WTC11 (cell line): Measurements from ENCODE around the gene PTEN. TPM values are rescaled to one million over a fixed set of nuclear protein-coding genes. Genes with fewer than 3 reads are reported as not detected.

Experiments
- AR ChIP-seq: fragments of 250-450 bp; sonication (Bioruptor Pico); IDR thresholded peaks from 2 replicates; pipeline ENCODE4 v1.9.0; 2021; ENCODE audit warnings: mild to moderate bottlenecking
- ATF1 ChIP-seq: sonication (generic); formaldehyde crosslinking; IDR thresholded peaks from 2 replicates; pipeline ENCODE4 v1.8.1; 2023; ENCODE audit warnings: mild to moderate bottlenecking, moderate library complexity, missing genetic modification reagents
- CDX4 ChIP-seq: fragments of 250-450 bp; sonication (Bioruptor Pico); IDR thresholded peaks from 2 replicates; pipeline ENCODE4 v1.9.0; 2021; ENCODE audit warnings: moderate library complexity, mild to moderate bottlenecking, inconsistent platforms, borderline replicate concordance
- E2F1 ChIP-seq: sonication (generic); formaldehyde crosslinking; IDR thresholded peaks from 2 replicates; pipeline ENCODE4 v1.8.0; 2022; ENCODE audit warnings: mild to moderate bottlenecking, missing genetic modification reagents
- FOXP1 ChIP-seq: sonication (generic); formaldehyde crosslinking; IDR thresholded peaks from 2 replicates; pipeline ENCODE4 v1.8.0; 2022; ENCODE audit warnings: missing genetic modification reagents, mild to moderate bottlenecking, moderate library complexity, borderline replicate concordance
- GABPB1 ChIP-seq: sonication (generic); formaldehyde crosslinking; IDR thresholded peaks from 2 replicates; pipeline ENCODE4 v1.8.1; 2023; ENCODE audit warnings: mild to moderate bottlenecking, missing genetic modification reagents
- HMGA2 ChIP-seq: fragments of 250-450 bp; sonication (Bioruptor Pico); IDR thresholded peaks from 2 replicates; pipeline ENCODE4 v1.4.0; 2021; ENCODE audit warnings: mild to moderate bottlenecking, moderate library complexity
- IRF1 ChIP-seq: sonication (generic); formaldehyde crosslinking; IDR thresholded peaks from 2 replicates; pipeline ENCODE4 v1.8.0; 2023; ENCODE audit warnings: missing genetic modification reagents
- JAZF1 ChIP-seq: fragments of 250-450 bp; sonication (Bioruptor Pico); IDR thresholded peaks from 2 replicates; pipeline ENCODE4 v1.9.0; 2021; ENCODE audit warnings: moderate library complexity, mild to moderate bottlenecking, inconsistent platforms
- NFE2L1 ChIP-seq: sonication (generic); formaldehyde crosslinking; IDR thresholded peaks from 2 replicates; pipeline ENCODE4 v1.8.1; 2023; ENCODE audit warnings: missing genetic modification reagents
- PREB ChIP-seq: sonication (generic); formaldehyde crosslinking; IDR thresholded peaks from 2 replicates; pipeline ENCODE4 v1.8.1; 2022; ENCODE audit warnings: mild to moderate bottlenecking, missing genetic modification reagents, moderate library complexity, borderline replicate concordance
- RELA ChIP-seq: sonication (generic); formaldehyde crosslinking; IDR thresholded peaks from 2 replicates; pipeline ENCODE4 v1.8.1; 2022; ENCODE audit warnings: missing genetic modification reagents, mild to moderate bottlenecking, borderline replicate concordance
- RORB ChIP-seq: fragments of 250-450 bp; sonication (Bioruptor Pico); IDR thresholded peaks from 2 replicates; pipeline ENCODE4 v1.9.0; 2021; ENCODE audit warnings: mild to moderate bottlenecking
- TCF7 ChIP-seq: sonication (generic); formaldehyde crosslinking; IDR thresholded peaks from 2 replicates; pipeline ENCODE4 v1.8.0; 2022; ENCODE audit warnings: mild to moderate bottlenecking, low read depth, missing genetic modification reagents, moderate library complexity
- TEAD4 ChIP-seq: sonication (generic); formaldehyde crosslinking; IDR thresholded peaks from 2 replicates; pipeline ENCODE4 v1.8.0; 2022; ENCODE audit warnings: mild to moderate bottlenecking, missing genetic modification reagents
- TP53 ChIP-seq: sonication (generic); formaldehyde crosslinking; IDR thresholded peaks from 2 replicates; pipeline ENCODE4 v1.8.1; 2023; ENCODE audit warnings: mild to moderate bottlenecking, missing genetic modification reagents
- USF1 ChIP-seq: sonication (generic); formaldehyde crosslinking; IDR thresholded peaks from 2 replicates; pipeline ENCODE4 v1.8.0; 2022; ENCODE audit warnings: mild to moderate bottlenecking, missing genetic modification reagents
- ZBTB21 ChIP-seq: sonication (generic); formaldehyde crosslinking; IDR thresholded peaks from 2 replicates; pipeline ENCODE4 v1.8.1; 2023; ENCODE audit warnings: mild to moderate bottlenecking, missing genetic modification reagents, borderline replicate concordance
- ZNF121 ChIP-seq: sonication (generic); formaldehyde crosslinking; IDR thresholded peaks from 2 replicates; pipeline ENCODE4 v1.8.0; 2023; ENCODE audit warnings: missing genetic modification reagents
- ZNF219 ChIP-seq: sonication (generic); formaldehyde crosslinking; IDR thresholded peaks from 2 replicates; pipeline ENCODE4 v1.8.0; 2023; ENCODE audit warnings: missing genetic modification reagents, mild to moderate bottlenecking, borderline replicate concordance
- ZNF512 ChIP-seq: sonication (generic); formaldehyde crosslinking; IDR thresholded peaks from 2 replicates; pipeline ENCODE4 v1.8.1; 2022; ENCODE audit warnings: missing genetic modification reagents, borderline replicate concordance
- ZNF532 ChIP-seq: fragments of 250-450 bp; sonication (Bioruptor Pico); IDR thresholded peaks from 2 replicates; pipeline ENCODE4 v1.9.0; 2021; ENCODE audit warnings: mild to moderate bottlenecking, borderline replicate concordance
- ZNF671 ChIP-seq: fragments of 250-450 bp; sonication (Bioruptor Pico); IDR thresholded peaks from 2 replicates; pipeline ENCODE4 v1.8.0; 2021; ENCODE audit warnings: mild to moderate bottlenecking
- total RNA-seq: library from RNA; stranded (reverse); gene quantifications from 3 replicates; pipeline ENCODE4 v1.2.3, GENCODE V29; 2021

The PTEN gene
- total RNA-seq, 1 experiment from 2014 or later, result 54.2 TPM

- TF ChIP-seq AR (CRISPR knock-in tag) (no peak), ZNF671 (CRISPR knock-in tag) (no peak), ZNF219 (CRISPR knock-in tag) (no peak), TEAD4 (no peak), CDX4 (CRISPR knock-in tag) (no peak), RELA (CRISPR knock-in tag) (no peak), HMGA2 (no peak), RORB (no peak), NFE2L1 (no peak), PREB (no peak), JAZF1 (CRISPR knock-in tag) (no peak), TCF7 (no peak), USF1 (CRISPR knock-in tag) (no peak), GABPB1 (0 out of 2 replicates have a peak, but pooled peaks have one; percentile 19), ATF1 (CRISPR knock-in tag) (no peak), TP53 (CRISPR knock-in tag) (0 out of 2 replicates have a peak, but pooled peaks have one; percentile 1), ZNF532 (CRISPR knock-in tag) (no peak), ZBTB21 (CRISPR knock-in tag) (no peak), FOXP1 (CRISPR knock-in tag) (0 out of 2 replicates have a peak, but pooled peaks have one; percentile 51), ZNF512 (CRISPR knock-in tag) (no peak), IRF1 (no peak), ZNF121 (CRISPR knock-in tag) (no peak), E2F1 (CRISPR knock-in tag) (no peak)
Observed at GRCh38 chr10:87818505-87819288, 44.7 kb upstream of the PTEN start (continued).
